Measurements from ENCODE around the gene FGD6. TPM values are rescaled to one million over a fixed set of nuclear protein-coding genes. Genes with fewer than 3 reads are reported as not detected.

Gene FGD6
- total and polyA plus RNA-seq, 2 experiments from 2014 or later, result 12.9 to 32.4 TPM

DNA sequence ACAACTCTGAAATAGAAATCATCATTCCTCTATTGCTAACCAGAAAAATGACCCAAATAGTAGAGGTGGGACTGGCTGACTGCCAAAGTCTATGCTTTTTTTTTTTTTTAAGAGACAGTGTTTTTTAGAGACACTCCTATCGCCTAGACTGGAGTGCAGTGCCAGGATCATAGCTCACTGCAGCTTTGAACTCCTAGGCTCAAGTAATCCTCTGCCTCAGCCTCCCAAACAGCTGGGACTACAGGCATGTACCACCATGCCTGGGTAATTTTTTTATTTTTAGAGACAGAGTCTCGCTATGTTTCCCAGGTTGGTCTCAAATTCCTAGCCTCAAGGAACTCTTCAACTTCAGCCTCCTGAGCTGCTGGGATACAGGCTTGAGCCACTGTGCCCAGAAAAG lies 163.1 kb downstream of the FGD6 start:
- Histone ChIP-seq H2AFZ (no peak overlapping the region), H3K4me3 (no peak overlapping the region), H3K4me1 (ENCODE audit: insufficient read depth) (no peaks in the 10 kb centered on the region), H3K79me2 (replicated peaks; ENCODE audit: insufficient read depth) (0 out of 2 replicates have a peak, but pooled peaks cover 4% of the 10 kb centered on the region), H3K4me2 (no peak overlapping the region), H3K27me3 (ENCODE audit: insufficient read depth) (no peaks in the 10 kb centered on the region), H3K36me3 (ENCODE audit: insufficient read depth) (peaks cover 43% of the 10 kb centered on the region), H3K27ac (ENCODE audit: low read depth) (no peak overlapping the region), H4K20me1 (replicated peaks; ENCODE audit: insufficient read depth) (no peaks in the 10 kb centered on the region; the same call in none of the 2 replicates), H3F3A (replicated peaks; ENCODE audit: low read depth) (no peaks in the 10 kb centered on the region), H3K9me2 (ENCODE audit: insufficient read depth) (no peaks in the 10 kb centered on the region)
- Mint-ChIP-seq H3K4me3 (no peak overlapping the region), H3K27ac (no peak overlapping the region), H3K36me3 (ENCODE audit: low read depth) (peaks cover 61% of the 10 kb centered on the region), H3K27me3 (ENCODE audit: insufficient read depth, low read depth, poor library complexity) (no peaks in the 10 kb centered on the region), H3K9me3 (no peaks in the 10 kb centered on the region), H3K4me1 (no peaks in the 10 kb centered on the region)
- DNase-seq (ENCODE audit: low spot score) (no peak), ATAC-seq (no peak)
- TF ChIP-seq, protein P1, sequence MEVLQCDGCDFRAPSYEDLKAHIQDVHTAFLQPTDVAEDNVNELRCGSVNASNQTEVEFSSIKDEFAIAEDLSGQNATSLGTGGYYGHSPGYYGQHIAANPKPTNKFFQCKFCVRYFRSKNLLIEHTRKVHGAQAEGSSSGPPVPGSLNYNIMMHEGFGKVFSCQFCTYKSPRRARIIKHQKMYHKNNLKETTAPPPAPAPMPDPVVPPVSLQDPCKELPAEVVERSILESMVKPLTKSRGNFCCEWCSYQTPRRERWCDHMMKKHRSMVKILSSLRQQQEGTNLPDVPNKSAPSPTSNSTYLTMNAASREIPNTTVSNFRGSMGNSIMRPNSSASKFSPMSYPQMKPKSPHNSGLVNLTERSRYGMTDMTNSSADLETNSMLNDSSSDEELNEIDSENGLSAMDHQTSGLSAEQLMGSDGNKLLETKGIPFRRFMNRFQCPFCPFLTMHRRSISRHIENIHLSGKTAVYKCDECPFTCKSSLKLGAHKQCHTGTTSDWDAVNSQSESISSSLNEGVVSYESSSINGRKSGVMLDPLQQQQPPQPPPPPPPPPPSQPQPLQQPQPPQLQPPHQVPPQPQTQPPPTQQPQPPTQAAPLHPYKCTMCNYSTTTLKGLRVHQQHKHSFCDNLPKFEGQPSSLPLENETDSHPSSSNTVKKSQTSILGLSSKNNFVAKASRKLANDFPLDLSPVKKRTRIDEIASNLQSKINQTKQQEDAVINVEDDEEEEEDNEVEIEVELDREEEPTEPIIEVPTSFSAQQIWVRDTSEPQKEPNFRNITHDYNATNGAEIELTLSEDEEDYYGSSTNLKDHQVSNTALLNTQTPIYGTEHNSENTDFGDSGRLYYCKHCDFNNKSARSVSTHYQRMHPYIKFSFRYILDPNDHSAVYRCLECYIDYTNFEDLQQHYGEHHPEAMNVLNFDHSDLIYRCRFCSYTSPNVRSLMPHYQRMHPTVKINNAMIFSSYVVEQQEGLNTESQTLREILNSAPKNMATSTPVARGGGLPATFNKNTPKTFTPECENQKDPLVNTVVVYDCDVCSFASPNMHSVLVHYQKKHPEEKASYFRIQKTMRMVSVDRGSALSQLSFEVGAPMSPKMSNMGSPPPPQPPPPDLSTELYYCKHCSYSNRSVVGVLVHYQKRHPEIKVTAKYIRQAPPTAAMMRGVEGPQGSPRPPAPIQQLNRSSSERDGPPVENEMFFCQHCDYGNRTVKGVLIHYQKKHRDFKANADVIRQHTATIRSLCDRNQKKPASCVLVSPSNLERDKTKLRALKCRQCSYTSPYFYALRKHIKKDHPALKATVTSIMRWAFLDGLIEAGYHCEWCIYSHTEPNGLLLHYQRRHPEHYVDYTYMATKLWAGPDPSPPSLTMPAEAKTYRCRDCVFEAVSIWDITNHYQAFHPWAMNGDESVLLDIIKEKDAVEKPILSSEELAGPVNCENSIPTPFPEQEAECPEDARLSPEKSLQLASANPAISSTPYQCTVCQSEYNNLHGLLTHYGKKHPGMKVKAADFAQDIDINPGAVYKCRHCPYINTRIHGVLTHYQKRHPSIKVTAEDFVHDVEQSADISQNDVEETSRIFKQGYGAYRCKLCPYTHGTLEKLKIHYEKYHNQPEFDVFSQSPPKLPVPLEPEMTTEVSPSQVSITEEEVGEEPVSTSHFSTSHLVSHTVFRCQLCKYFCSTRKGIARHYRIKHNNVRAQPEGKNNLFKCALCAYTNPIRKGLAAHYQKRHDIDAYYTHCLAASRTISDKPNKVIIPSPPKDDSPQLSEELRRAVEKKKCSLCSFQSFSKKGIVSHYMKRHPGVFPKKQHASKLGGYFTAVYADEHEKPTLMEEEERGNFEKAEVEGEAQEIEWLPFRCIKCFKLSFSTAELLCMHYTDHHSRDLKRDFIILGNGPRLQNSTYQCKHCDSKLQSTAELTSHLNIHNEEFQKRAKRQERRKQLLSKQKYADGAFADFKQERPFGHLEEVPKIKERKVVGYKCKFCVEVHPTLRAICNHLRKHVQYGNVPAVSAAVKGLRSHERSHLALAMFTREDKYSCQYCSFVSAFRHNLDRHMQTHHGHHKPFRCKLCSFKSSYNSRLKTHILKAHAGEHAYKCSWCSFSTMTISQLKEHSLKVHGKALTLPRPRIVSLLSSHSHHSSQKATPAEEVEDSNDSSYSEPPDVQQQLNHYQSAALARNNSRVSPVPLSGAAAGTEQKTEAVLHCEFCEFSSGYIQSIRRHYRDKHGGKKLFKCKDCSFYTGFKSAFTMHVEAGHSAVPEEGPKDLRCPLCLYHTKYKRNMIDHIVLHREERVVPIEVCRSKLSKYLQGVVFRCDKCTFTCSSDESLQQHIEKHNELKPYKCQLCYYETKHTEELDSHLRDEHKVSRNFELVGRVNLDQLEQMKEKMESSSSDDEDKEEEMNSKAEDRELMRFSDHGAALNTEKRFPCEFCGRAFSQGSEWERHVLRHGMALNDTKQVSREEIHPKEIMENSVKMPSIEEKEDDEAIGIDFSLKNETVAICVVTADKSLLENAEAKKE (CRISPR knock-in tag; IDR thresholded peaks at IDR 0.05), result no peak
- TF ChIP-seq ZNF114 (CRISPR knock-in tag; IDR thresholded peaks at IDR 0.05) (no peak), EZH2phosphoT487 (IDR thresholded peaks at IDR 0.05; ENCODE audit: unreplicated experiment) (no peak), JUNB (IDR thresholded peaks at IDR 0.05; ENCODE audit: unreplicated experiment) (no peak), CREB1 (CRISPR knock-in tag; IDR thresholded peaks at IDR 0.05; ENCODE audit: low read depth) (no peak)
- TF ChIP-seq, protein P2, sequence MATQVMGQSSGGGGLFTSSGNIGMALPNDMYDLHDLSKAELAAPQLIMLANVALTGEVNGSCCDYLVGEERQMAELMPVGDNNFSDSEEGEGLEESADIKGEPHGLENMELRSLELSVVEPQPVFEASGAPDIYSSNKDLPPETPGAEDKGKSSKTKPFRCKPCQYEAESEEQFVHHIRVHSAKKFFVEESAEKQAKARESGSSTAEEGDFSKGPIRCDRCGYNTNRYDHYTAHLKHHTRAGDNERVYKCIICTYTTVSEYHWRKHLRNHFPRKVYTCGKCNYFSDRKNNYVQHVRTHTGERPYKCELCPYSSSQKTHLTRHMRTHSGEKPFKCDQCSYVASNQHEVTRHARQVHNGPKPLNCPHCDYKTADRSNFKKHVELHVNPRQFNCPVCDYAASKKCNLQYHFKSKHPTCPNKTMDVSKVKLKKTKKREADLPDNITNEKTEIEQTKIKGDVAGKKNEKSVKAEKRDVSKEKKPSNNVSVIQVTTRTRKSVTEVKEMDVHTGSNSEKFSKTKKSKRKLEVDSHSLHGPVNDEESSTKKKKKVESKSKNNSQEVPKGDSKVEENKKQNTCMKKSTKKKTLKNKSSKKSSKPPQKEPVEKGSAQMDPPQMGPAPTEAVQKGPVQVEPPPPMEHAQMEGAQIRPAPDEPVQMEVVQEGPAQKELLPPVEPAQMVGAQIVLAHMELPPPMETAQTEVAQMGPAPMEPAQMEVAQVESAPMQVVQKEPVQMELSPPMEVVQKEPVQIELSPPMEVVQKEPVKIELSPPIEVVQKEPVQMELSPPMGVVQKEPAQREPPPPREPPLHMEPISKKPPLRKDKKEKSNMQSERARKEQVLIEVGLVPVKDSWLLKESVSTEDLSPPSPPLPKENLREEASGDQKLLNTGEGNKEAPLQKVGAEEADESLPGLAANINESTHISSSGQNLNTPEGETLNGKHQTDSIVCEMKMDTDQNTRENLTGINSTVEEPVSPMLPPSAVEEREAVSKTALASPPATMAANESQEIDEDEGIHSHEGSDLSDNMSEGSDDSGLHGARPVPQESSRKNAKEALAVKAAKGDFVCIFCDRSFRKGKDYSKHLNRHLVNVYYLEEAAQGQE (IDR thresholded peaks at IDR 0.05; ENCODE audit: unreplicated experiment), result no peak
